Loucy (cell line): ENCODE measurements around the gene GNS.
A peak's percentile ranks its signal among the peaks of the same experiment; 100 is the strongest.

Experiments
- H2AFZ ChIP-seq: fragments of 200-600 bp; sonication (generic); 2 replicates; pipeline ENCODE4 v1.6.0; 2016; ENCODE audit warnings: antibody characterized with exemption, mild to moderate bottlenecking, low read length, moderate library complexity
- H3F3A ChIP-seq: fragments of 200-600 bp; 2 replicates; pipeline ENCODE4 v1.6.0; 2016; ENCODE audit warnings: antibody characterized with exemption, low read depth, mild to moderate bottlenecking
- H3K27me3 ChIP-seq: fragments of 200-600 bp; sonication (generic); 2 replicates; pipeline ENCODE4 v1.6.1; 2014; ENCODE audit warnings: low read length, mild to moderate bottlenecking; ENCODE audit not compliant: insufficient read depth, poor library complexity, severe bottlenecking
- H3K36me3 ChIP-seq: fragments of 200-600 bp; sonication (generic); 2 replicates; pipeline ENCODE4 v1.6.1; 2016; ENCODE audit warnings: low read length; ENCODE audit not compliant: insufficient read depth
- H3K4me1 ChIP-seq: fragments of 200-600 bp; sonication (generic); 2 replicates; pipeline ENCODE4 v1.5.1; 2014; ENCODE audit warnings: low read length, mild to moderate bottlenecking; ENCODE audit not compliant: insufficient read depth, poor library complexity, severe bottlenecking
- H3K4me2 ChIP-seq: fragments of 200-600 bp; sonication (generic); 2 replicates; pipeline ENCODE4 v1.6.0; 2014; ENCODE audit warnings: antibody characterized with exemption, low read length, low read depth, mild to moderate bottlenecking; ENCODE audit not compliant: poor library complexity, severe bottlenecking
- H3K4me3 ChIP-seq: fragments of 200-600 bp; sonication (generic); 2 replicates; pipeline ENCODE4 v1.5.1; 2014; ENCODE audit warnings: low read length, mild to moderate bottlenecking, mixed read lengths; ENCODE audit not compliant: poor library complexity, severe bottlenecking
- H3K79me2 ChIP-seq: fragments of 200-600 bp; sonication (generic); 2 replicates; pipeline ENCODE4 v1.6.1; 2014; ENCODE audit warnings: low read length; ENCODE audit not compliant: insufficient read depth
- H3K9ac ChIP-seq: fragments of 200-600 bp; sonication (generic); 2 replicates; pipeline ENCODE4 v1.6.0; 2014; ENCODE audit warnings: mild to moderate bottlenecking, low read depth, low read length, moderate library complexity; ENCODE audit not compliant: poor library complexity, severe bottlenecking
- H3K9me2 ChIP-seq: fragments of 200-600 bp; sonication (generic); replicated peaks from 2 replicates; pipeline ENCODE4 v1.6.1; 2016; ENCODE audit warnings: low read depth, low read length, mixed read lengths
- H3K9me3 ChIP-seq: fragments of 200-600 bp; sonication (generic); 2 replicates; pipeline ENCODE4 v1.6.1; 2014; ENCODE audit warnings: mild to moderate bottlenecking, antibody characterized with exemption, low read length, low read depth; ENCODE audit not compliant: insufficient read depth
- H4K20me1 ChIP-seq: fragments of 200-600 bp; sonication (generic); 2 replicates; pipeline ENCODE4 v1.6.0; 2014; ENCODE audit warnings: antibody characterized with exemption, low read length, mild to moderate bottlenecking; ENCODE audit not compliant: insufficient read depth, poor library complexity, severe bottlenecking
- EZH2phosphoT487 ChIP-seq: fragments of 200-600 bp; IDR thresholded peaks from 2 replicates; pipeline ENCODE4 v1.6.1; 2018; ENCODE audit warnings: antibody characterized with exemption, mild to moderate bottlenecking, moderate library complexity, borderline replicate concordance
- TF ChIP-seq, protein P1 (sequence below): fragments of 200-600 bp; sonication (generic); conservative IDR thresholded peaks from 2 replicates; pipeline ENCODE4 v1.5.1; 2014; ENCODE audit warnings: mild to moderate bottlenecking, antibody characterized with exemption, low read length

GNS gene

GRCh38 chr12:64678248-64678647, 81.0 kb downstream of the GNS start:
- Histone ChIP-seq H3F3A (no peaks in the 10 kb centered on the region), H3K9ac (no peak overlapping the region), H4K20me1 (no peaks in the 10 kb centered on the region), H2AFZ (no peak overlapping the region), H3K9me2 (no peaks in the 10 kb centered on the region), H3K4me2 (no peak overlapping the region), H3K79me2 (peaks cover 85% of the 10 kb centered on the region; the same call in 1 of the 2 replicates), H3K4me3 (no peak overlapping the region), H3K9me3 (no peaks in the 10 kb centered on the region), H3K4me1 (peaks cover 35% of the 10 kb centered on the region), H3K36me3 (no peaks in the 10 kb centered on the region), H3K27me3 (no peaks in the 10 kb centered on the region)
- TF ChIP-seq EZH2phosphoT487 = no peak
- TF ChIP-seq, protein P1, sequence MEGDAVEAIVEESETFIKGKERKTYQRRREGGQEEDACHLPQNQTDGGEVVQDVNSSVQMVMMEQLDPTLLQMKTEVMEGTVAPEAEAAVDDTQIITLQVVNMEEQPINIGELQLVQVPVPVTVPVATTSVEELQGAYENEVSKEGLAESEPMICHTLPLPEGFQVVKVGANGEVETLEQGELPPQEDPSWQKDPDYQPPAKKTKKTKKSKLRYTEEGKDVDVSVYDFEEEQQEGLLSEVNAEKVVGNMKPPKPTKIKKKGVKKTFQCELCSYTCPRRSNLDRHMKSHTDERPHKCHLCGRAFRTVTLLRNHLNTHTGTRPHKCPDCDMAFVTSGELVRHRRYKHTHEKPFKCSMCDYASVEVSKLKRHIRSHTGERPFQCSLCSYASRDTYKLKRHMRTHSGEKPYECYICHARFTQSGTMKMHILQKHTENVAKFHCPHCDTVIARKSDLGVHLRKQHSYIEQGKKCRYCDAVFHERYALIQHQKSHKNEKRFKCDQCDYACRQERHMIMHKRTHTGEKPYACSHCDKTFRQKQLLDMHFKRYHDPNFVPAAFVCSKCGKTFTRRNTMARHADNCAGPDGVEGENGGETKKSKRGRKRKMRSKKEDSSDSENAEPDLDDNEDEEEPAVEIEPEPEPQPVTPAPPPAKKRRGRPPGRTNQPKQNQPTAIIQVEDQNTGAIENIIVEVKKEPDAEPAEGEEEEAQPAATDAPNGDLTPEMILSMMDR = peak; percentile 25; the same call in 1 of the 2 replicates

- no peaks in the 10 kb centered on the region for H3K36me3 ChIP-seq
- TF ChIP-seq EZH2phosphoT487 = no peak
- TF ChIP-seq, protein P1 = no peak
- no peaks in the 10 kb centered on the region for H4K20me1 ChIP-seq
- H3F3A ChIP-seq = no peaks in the 10 kb centered on the region
- no peak overlapping the region for H3K4me2 ChIP-seq
- H3K27me3 ChIP-seq = no peaks in the 10 kb centered on the region
- no peaks in the 10 kb centered on the region for H3K9me3 ChIP-seq
- H3K9me2 ChIP-seq = no peaks in the 10 kb centered on the region
- peaks cover 85% of the 10 kb centered on the region for H3K79me2 ChIP-seq
- H3K4me1 ChIP-seq = peaks cover 41% of the 10 kb centered on the region
- H3K9ac ChIP-seq = no peak overlapping the region
- H2AFZ ChIP-seq = no peak overlapping the region
- H3K4me3 ChIP-seq = no peak overlapping the region
Measured at GRCh38 chr12:64675795-64676194, 83.4 kb downstream of the GNS start.

GRCh38 chr12:64674367-64674922, 84.8 kb downstream of the GNS start:
- peak overlapping the region; percentile 42 for H3K4me2 ChIP-seq
- no peak overlapping the region for H3K4me3 ChIP-seq
- H3K9me2 ChIP-seq = no peaks in the 10 kb centered on the region
- H4K20me1 ChIP-seq = no peaks in the 10 kb centered on the region
- peaks cover 8% of the 10 kb centered on the region for H3F3A ChIP-seq
- TF ChIP-seq, protein P1 = no peak
- no peak for TF ChIP-seq EZH2phosphoT487
- no peaks in the 10 kb centered on the region for H3K36me3 ChIP-seq
- H3K79me2 ChIP-seq = peaks cover 83% of the 10 kb centered on the region
- H3K9ac ChIP-seq = no peak overlapping the region
- no peaks in the 10 kb centered on the region for H3K9me3 ChIP-seq
- H2AFZ ChIP-seq = no peak overlapping the region
- no peaks in the 10 kb centered on the region for H3K27me3 ChIP-seq
- peaks cover 51% of the 10 kb centered on the region for H3K4me1 ChIP-seq
